ENCODE results near the gene PEX14.

The PEX14 gene

DNA sequence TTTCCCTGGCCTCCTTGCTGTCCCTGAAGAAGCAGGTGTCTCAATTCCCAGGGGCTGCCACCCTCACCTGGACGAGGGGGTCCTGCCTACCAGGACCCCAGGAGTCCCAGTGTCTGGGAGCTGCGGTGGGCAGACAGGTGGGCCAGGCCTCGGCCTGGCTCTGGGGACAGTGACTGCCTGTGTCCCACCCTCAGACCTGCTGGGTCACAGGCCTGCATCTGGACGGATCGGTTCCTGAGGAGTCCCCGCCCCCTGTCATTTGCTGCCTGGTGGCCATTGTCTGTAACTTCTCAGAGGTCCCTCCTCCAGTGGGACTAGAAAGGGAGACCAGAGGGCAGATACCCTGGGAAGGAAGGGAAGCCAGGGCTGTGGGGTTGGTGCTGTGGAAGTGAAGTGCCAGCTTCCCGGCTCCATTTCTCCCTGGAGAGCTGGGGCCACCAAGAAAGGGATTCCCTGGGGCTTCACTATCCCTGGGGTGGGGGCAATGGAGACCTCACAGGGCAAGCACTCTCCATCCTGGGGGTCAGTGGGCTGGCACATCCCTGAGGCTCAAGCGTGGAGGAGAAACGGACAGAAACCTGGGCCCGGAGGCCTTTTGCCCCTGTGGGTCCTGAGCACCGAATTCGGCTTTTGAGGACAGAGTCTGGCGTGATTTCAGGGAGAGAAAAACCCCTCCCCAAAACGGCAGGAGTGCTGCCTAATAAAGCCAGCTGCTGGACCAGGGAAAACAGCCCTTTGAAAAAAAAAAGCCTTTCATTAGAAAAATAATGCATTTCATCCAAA, 157.3 kb downstream of the PEX14 start:
- TF ChIP-seq ZNF274 (IDR thresholded peaks at IDR 0.05; ENCODE audit: low read depth, low read length): no peak
- no peak for TF ChIP-seq SUZ12 (IDR thresholded peaks at IDR 0.05; ENCODE audit: extremely low read depth, insufficient read depth, insufficient read length)
- TF ChIP-seq YY1 (IDR thresholded peaks at IDR 0.05; ENCODE audit: insufficient read depth, insufficient read length): no peak
- H3K9me3 ChIP-seq (ENCODE audit: insufficient read depth, low read length): no peaks in the 10 kb centered on the region
- peaks cover 13% of the 10 kb centered on the region for H3K4me1 ChIP-seq (ENCODE audit: insufficient read depth, insufficient read length)
- DNase-seq (ENCODE audit: low read depth, low spot score): no peak
- no peak overlapping the region for H3K9ac ChIP-seq (ENCODE audit: insufficient read length, low read depth)
- H3K27me3 ChIP-seq (ENCODE audit: insufficient read depth, insufficient read length): no peaks in the 10 kb centered on the region
- H3K36me3 ChIP-seq (ENCODE audit: insufficient read depth, insufficient read length, low read length): peaks cover 15% of the 10 kb centered on the region
- no peak overlapping the region for H3K4me3 ChIP-seq (ENCODE audit: insufficient read length, low read depth)

DNA sequence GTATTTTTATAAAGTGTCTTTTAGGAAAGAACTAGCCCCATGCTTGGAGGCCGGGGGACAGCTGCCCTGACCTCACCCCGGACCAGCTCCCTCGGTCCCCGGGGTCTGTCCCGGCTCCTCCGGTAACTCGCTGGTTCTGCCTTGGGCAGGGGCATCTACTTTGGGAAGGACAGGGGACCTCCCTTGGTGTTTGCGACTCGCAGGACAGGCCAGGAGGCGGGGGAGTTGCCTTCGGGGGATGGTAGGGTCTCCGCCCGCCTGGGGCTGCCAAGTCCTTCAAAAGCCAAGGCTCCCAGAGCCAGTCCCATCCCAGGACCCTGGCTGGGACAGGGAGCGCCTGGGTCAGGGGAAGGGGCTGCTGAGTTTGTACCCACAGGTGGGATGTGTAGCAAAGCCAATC, 157.9 kb downstream of the PEX14 start:
- Histone ChIP-seq H3K9ac (ENCODE audit: insufficient read length, low read depth) (no peak overlapping the region), H3K36me3 (ENCODE audit: insufficient read depth, insufficient read length, low read length) (peaks cover 8% of the 10 kb centered on the region), H3K27me3 (ENCODE audit: insufficient read depth, insufficient read length) (peaks cover 3% of the 10 kb centered on the region), H3K4me1 (ENCODE audit: insufficient read depth, insufficient read length) (peaks cover 13% of the 10 kb centered on the region), H3K4me3 (ENCODE audit: insufficient read length, low read depth) (no peak overlapping the region), H3K9me3 (ENCODE audit: insufficient read depth, low read length) (no peaks in the 10 kb centered on the region)
- no peak for DNase-seq (ENCODE audit: low read depth, low spot score)
- TF ChIP-seq ZNF274 (IDR thresholded peaks at IDR 0.05; ENCODE audit: low read depth, low read length) (no peak), YY1 (IDR thresholded peaks at IDR 0.05; ENCODE audit: insufficient read depth, insufficient read length) (no peak), SUZ12 (IDR thresholded peaks at IDR 0.05; ENCODE audit: extremely low read depth, insufficient read depth, insufficient read length) (no peak)

DNA sequence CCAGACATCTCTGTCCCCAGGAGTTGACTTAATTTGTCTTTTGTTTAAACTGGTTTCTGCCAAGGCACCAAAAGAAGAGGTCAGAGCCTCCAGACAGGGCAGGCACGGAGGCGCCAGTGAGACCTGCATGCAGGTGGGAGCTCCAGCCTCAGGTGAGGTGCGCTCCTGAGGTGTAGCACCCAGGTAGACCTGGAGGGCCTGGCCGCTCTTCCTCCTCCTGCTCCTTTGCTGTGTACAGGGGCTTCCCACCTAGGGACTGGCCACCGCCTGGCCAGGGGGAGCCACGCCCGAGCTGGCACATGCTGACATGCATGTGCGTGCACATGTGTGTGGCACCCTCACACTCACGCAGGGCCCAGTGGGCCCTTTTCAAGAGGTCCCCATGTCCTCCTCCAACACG, 158.7 kb downstream of the PEX14 start:
- peaks cover 13% of the 10 kb centered on the region for H3K4me1 ChIP-seq (ENCODE audit: insufficient read depth, insufficient read length)
- peaks cover 8% of the 10 kb centered on the region for H3K36me3 ChIP-seq (ENCODE audit: insufficient read depth, insufficient read length, low read length)
- TF ChIP-seq YY1 (IDR thresholded peaks at IDR 0.05; ENCODE audit: insufficient read depth, insufficient read length) (no peak), SUZ12 (IDR thresholded peaks at IDR 0.05; ENCODE audit: extremely low read depth, insufficient read depth, insufficient read length) (no peak), ZNF274 (IDR thresholded peaks at IDR 0.05; ENCODE audit: low read depth, low read length) (no peak)
- H3K9ac ChIP-seq (ENCODE audit: insufficient read length, low read depth): no peak overlapping the region
- no peaks in the 10 kb centered on the region for H3K9me3 ChIP-seq (ENCODE audit: insufficient read depth, low read length)
- no peak for DNase-seq (ENCODE audit: low read depth, low spot score)
- H3K4me3 ChIP-seq (ENCODE audit: insufficient read length, low read depth): no peak overlapping the region
- peaks cover 10% of the 10 kb centered on the region for H3K27me3 ChIP-seq (ENCODE audit: insufficient read depth, insufficient read length)

DNA sequence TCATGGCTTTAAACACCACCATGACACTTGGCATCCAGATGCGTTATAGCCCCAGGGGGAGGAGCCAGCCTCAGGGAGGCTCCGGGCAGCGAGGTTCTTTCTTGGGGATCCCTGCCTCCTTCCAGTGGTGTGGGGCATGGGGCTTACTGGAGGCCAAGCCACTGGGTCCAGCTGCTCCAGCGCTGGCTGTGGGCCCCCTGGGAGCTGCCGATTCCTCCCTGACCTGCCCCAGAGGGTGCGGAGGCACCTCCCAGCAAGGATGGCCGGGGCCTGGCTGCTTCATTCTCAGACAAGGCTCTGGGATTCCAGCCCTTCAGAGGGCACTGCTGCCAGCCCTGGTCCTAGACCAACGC, 159.3 kb downstream of the PEX14 start:
- TF ChIP-seq YY1 (IDR thresholded peaks at IDR 0.05; ENCODE audit: insufficient read depth, insufficient read length) (no peak), ZNF274 (IDR thresholded peaks at IDR 0.05; ENCODE audit: low read depth, low read length) (no peak), SUZ12 (IDR thresholded peaks at IDR 0.05; ENCODE audit: extremely low read depth, insufficient read depth, insufficient read length) (no peak)
- no peak for DNase-seq (ENCODE audit: low read depth, low spot score)
- Histone ChIP-seq H3K36me3 (ENCODE audit: insufficient read depth, insufficient read length, low read length) (peaks cover 5% of the 10 kb centered on the region), H3K4me1 (ENCODE audit: insufficient read depth, insufficient read length) (peaks cover 13% of the 10 kb centered on the region), H3K27me3 (ENCODE audit: insufficient read depth, insufficient read length) (peaks cover 12% of the 10 kb centered on the region), H3K9me3 (ENCODE audit: insufficient read depth, low read length) (no peaks in the 10 kb centered on the region), H3K9ac (ENCODE audit: insufficient read length, low read depth) (no peak overlapping the region), H3K4me3 (ENCODE audit: insufficient read length, low read depth) (no peak overlapping the region)

DNA sequence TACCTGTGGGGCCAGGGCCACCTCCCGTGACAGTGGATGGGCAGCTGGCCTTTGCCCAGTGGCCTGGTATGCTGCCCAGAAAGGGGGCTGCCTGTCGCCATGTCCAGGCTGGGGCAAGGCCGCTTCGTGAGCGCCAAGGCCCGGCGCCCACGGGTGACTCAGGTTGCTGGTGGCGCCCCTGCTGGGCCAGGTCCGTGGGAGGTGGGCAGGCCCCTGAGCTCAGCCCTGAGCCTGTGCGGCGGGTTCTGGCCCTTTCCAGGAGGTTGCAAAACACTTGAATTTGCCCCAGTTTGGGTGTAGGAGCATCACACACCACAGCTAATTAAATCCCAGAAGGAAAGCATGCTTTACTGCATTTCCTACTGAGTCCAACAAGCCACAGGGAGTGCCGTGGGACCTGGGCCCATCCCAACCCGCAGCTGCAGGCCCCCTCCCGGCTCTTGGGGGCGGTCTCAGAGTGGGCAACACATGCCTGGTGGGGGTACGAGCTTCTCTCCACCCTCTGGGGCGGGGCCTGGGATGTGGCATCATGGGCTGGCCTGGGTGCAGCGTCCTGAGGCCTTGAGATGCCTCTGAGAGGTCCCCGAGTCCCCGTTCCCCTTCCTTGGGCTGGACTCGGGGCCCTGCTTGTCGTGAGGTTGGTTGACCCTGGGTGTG, 159.8 kb downstream of the PEX14 start:
- Histone ChIP-seq H3K4me3 (ENCODE audit: insufficient read length, low read depth) (no peak overlapping the region), H3K36me3 (ENCODE audit: insufficient read depth, insufficient read length, low read length) (peaks cover 4% of the 10 kb centered on the region), H3K4me1 (ENCODE audit: insufficient read depth, insufficient read length) (peaks cover 17% of the 10 kb centered on the region), H3K27me3 (ENCODE audit: insufficient read depth, insufficient read length) (peaks cover 16% of the 10 kb centered on the region), H3K9me3 (ENCODE audit: insufficient read depth, low read length) (no peaks in the 10 kb centered on the region), H3K9ac (ENCODE audit: insufficient read length, low read depth) (no peak overlapping the region)
- no peak for DNase-seq (ENCODE audit: low read depth, low spot score)
- TF ChIP-seq ZNF274 (IDR thresholded peaks at IDR 0.05; ENCODE audit: low read depth, low read length) (no peak), YY1 (IDR thresholded peaks at IDR 0.05; ENCODE audit: insufficient read depth, insufficient read length) (no peak), SUZ12 (IDR thresholded peaks at IDR 0.05; ENCODE audit: extremely low read depth, insufficient read depth, insufficient read length) (no peak)

DNA sequence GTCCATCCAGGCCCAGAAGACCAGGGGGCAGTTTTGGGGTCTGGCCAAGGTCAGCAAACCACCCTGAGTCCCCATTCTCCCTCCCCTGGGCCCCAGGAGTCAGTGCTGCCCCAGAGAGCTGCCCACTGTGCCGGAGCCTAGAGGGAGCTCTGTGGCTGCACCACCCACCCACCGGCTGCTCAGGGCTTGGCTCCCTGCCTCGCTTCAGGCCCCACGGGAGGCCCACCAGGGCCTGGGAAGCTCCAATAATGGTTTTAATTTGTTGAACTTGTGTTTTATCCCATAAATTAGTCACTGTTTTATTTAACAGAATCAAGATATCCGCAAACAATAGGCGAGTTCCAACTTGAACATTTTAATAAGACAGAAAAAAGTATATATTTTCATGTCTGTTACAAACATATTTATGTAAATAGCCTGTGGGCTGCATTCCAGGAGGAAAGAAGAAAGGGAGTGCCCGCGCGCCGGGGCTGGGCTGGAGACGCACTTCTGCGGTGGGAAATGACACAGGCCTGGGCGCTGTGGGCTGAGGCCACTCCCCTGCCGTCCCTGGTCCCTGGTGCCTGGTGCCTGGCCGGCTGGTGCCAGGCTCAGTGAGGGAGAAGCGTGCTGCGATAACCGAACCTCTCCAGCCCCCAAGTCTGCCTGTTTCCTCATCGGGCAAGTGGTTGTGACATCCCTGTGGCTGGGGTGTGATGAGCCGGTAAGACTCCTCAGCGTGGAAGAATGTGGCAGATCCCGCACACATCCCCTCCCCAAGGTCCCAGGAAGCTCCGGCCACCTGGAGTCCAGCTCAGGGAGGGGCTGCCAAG, 160.5 kb downstream of the PEX14 start:
- no peak for TF ChIP-seq ZNF274 (IDR thresholded peaks at IDR 0.05; ENCODE audit: low read depth, low read length)
- no peak for TF ChIP-seq YY1 (IDR thresholded peaks at IDR 0.05; ENCODE audit: insufficient read depth, insufficient read length)
- no peak for TF ChIP-seq SUZ12 (IDR thresholded peaks at IDR 0.05; ENCODE audit: extremely low read depth, insufficient read depth, insufficient read length)
- no peaks in the 10 kb centered on the region for H3K36me3 ChIP-seq (ENCODE audit: insufficient read depth, insufficient read length, low read length)
- no peak overlapping the region for H3K9ac ChIP-seq (ENCODE audit: insufficient read length, low read depth)
- peaks cover 20% of the 10 kb centered on the region for H3K27me3 ChIP-seq (ENCODE audit: insufficient read depth, insufficient read length)
- no peak for DNase-seq (ENCODE audit: low read depth, low spot score)
- no peak overlapping the region for H3K4me3 ChIP-seq (ENCODE audit: insufficient read length, low read depth)
- no peaks in the 10 kb centered on the region for H3K9me3 ChIP-seq (ENCODE audit: insufficient read depth, low read length)
- H3K4me1 ChIP-seq (ENCODE audit: insufficient read depth, insufficient read length): peaks cover 23% of the 10 kb centered on the region

DNA sequence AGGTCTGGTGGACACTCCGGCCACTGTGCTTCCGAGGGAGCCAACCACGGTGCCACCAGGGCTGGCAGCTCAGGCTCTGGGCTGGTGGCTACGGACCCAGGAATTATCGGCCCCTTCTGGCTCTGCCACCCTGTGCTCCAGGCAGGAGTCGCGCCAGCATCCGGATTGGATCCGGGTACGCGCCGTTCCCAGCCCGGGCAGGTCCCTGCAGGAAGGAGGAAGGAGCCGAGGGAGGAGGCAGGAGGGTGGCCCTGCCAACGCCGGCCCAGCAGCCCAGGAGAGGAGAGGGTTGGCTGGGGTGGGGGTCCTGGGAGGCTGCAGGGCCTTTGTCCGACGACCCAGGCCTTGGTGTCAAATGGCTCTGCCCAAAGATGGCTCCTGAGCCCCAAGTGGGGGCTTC, 161.2 kb downstream of the PEX14 start:
- H3K9ac ChIP-seq (ENCODE audit: insufficient read length, low read depth): no peak overlapping the region
- no peaks in the 10 kb centered on the region for H3K36me3 ChIP-seq (ENCODE audit: insufficient read depth, insufficient read length, low read length)
- no peak for DNase-seq (ENCODE audit: low read depth, low spot score)
- no peak for TF ChIP-seq YY1 (IDR thresholded peaks at IDR 0.05; ENCODE audit: insufficient read depth, insufficient read length)
- H3K27me3 ChIP-seq (ENCODE audit: insufficient read depth, insufficient read length): peaks cover 20% of the 10 kb centered on the region
- H3K4me3 ChIP-seq (ENCODE audit: insufficient read length, low read depth): no peak overlapping the region
- H3K4me1 ChIP-seq (ENCODE audit: insufficient read depth, insufficient read length): peaks cover 26% of the 10 kb centered on the region
- no peaks in the 10 kb centered on the region for H3K9me3 ChIP-seq (ENCODE audit: insufficient read depth, low read length)

Data from NT2/D1 (cell line).